Measurements from ENCODE around the gene ODAD4. TPM values are rescaled to one million over a fixed set of nuclear protein-coding genes. Genes with fewer than 3 reads are reported as not detected.

Gene ODAD4
- total RNA-seq, 2 experiments from 2014 or later = 2.2 to 2.7 TPM

DNA sequence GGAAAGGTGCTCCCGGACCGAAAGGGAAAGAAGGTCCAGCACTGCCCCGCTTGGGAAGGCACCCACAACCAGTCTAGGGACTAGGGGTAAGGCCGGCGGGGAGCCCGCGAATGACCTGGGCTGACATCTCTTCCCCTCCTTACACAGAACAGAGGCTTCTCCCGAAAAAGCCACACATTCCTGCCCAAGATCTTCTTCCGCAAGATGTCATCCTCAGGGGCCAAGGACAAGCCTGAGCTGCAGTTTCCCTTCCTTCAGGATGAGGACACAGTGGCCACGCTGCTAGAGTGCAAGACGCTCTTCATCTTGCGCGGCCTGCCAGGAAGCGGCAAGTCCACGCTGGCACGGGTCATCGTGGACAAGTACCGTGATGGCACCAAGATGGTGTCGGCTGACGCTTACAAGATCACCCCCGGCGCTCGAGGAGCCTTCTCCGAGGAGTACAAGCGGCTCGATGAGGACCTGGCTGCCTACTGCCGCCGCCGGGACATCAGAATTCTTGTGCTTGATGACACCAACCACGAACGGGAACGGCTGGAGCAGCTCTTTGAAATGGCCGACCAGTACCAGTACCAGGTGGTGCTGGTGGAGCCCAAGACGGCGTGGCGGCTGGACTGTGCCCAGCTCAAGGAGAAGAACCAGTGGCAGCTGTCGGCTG is 37.6 kb downstream of the ODAD4 start:
- Mint-ChIP-seq H3K27me3 (no peaks in the 10 kb centered on the region), H3K4me3 (peak overlapping the region; percentile 85), H3K27ac (peak overlapping the region; percentile 94), H3K36me3 (ENCODE audit: low read depth) (peaks cover 37% of the 10 kb centered on the region), H3K9me3 (no peaks in the 10 kb centered on the region), H3K4me1 (ENCODE audit: low read depth) (peaks cover 45% of the 10 kb centered on the region)
- POLR2A ChIA-PET = interaction anchor here (1.0 to 4.4 kb wide), 3 partner anchors 37 to 144 kb away, joined by 4 to 81 read pairs (median 19); partner anchors contain the start of genes DHX58, DNAJC7, NKIRAS2 and ODAD4
- intact Hi-C loops (cut with DNase I, micrococcal nuclease) = loop anchor here (2.0 to 5.0 kb wide), 4 partner anchors 49 to 187 kb away; partner anchors contain the start of genes DNAJC7 (in 2 of the 2), KLHL11 (in 1 of the 2) and RAB5C (in 1 of the 2)
- TF ChIP-seq, protein P1, sequence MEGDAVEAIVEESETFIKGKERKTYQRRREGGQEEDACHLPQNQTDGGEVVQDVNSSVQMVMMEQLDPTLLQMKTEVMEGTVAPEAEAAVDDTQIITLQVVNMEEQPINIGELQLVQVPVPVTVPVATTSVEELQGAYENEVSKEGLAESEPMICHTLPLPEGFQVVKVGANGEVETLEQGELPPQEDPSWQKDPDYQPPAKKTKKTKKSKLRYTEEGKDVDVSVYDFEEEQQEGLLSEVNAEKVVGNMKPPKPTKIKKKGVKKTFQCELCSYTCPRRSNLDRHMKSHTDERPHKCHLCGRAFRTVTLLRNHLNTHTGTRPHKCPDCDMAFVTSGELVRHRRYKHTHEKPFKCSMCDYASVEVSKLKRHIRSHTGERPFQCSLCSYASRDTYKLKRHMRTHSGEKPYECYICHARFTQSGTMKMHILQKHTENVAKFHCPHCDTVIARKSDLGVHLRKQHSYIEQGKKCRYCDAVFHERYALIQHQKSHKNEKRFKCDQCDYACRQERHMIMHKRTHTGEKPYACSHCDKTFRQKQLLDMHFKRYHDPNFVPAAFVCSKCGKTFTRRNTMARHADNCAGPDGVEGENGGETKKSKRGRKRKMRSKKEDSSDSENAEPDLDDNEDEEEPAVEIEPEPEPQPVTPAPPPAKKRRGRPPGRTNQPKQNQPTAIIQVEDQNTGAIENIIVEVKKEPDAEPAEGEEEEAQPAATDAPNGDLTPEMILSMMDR (IDR thresholded peaks at IDR 0.05) = no peak
- DNase-seq = peak in 2 of 14 experiments; percentile 16 to 38
- H3K9me3 ChIP-seq (ENCODE audit: control insufficient read depth in 1 of 2, insufficient read depth in 1 of 2, low read length in 2 of 2) = no peaks in the 10 kb centered on the region
- peaks cover 38% of the 10 kb centered on the region for H3K4me1 ChIP-seq (ENCODE audit: insufficient read depth, low read length)
- no peak for ATAC-seq (ENCODE audit: poor library complexity)
- peak overlapping the region in 1 of 2 donors; percentile 65 for H3K27ac ChIP-seq (ENCODE audit: low read depth in 1 of 2, low read length in 2 of 2)
- H3K27me3 ChIP-seq (ENCODE audit: control insufficient read depth in 1 of 2, insufficient read depth in 2 of 2, low read length in 2 of 2) = no peaks in the 10 kb centered on the region
- H3K36me3 ChIP-seq (ENCODE audit: insufficient read depth, low read length) = peaks cover 26% of the 10 kb centered on the region
- CTCF ChIA-PET = interaction anchor here (1.2 kb wide), 1 partner anchor 133 kb away, joined by 3 read pairs; no protein-coding TSS in a partner anchor
- no peak overlapping the region for H3K4me3 ChIP-seq (ENCODE audit: low read length)

DNA sequence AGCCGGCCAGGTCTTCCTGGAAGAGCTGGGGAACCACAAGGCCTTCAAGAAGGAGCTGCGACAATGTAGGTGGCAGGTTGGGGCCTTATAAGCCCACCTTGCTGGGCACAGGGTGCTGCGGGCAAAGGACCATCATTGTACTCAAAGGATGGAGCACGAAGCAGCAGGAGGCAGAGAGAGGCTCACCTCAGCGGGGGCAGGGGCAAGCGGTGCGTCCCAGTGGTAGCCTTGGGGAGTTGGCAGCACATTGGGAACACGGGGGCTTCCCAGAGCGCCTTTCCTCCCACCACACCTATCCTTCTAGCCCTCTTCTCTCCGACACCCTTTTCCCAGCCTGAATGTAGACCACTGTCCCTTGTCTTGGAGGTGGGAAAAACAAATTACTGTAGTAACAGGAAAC is 38.3 kb downstream of the ODAD4 start:
- Mint-ChIP-seq H3K27me3 (no peaks in the 10 kb centered on the region), H3K27ac (peak overlapping the region; percentile 94), H3K9me3 (no peaks in the 10 kb centered on the region), H3K36me3 (ENCODE audit: low read depth) (peaks cover 44% of the 10 kb centered on the region), H3K4me1 (ENCODE audit: low read depth) (peaks cover 45% of the 10 kb centered on the region), H3K4me3 (peak overlapping the region; percentile 85)
- ATAC-seq (ENCODE audit: poor library complexity) = no peak
- intact Hi-C loops (cut with DNase I, micrococcal nuclease) = loop anchor here (5.0 kb wide), 2 partner anchors 49 to 101 kb away; partner anchors contain the start of genes DNAJC7 (in 1 of the 2) and KLHL11 (in 1 of the 2)
- no peak overlapping the region for H3K4me3 ChIP-seq (ENCODE audit: low read length)
- ChIA-PET POLR2A (interaction anchor here (4.4 kb wide), 1 partner anchor 50 kb away, joined by 81 read pairs; the partner anchor contains the start of genes DNAJC7 and NKIRAS2), CTCF (no interaction called here)
- H3K4me1 ChIP-seq (ENCODE audit: insufficient read depth, low read length) = peaks cover 38% of the 10 kb centered on the region
- H3K27ac ChIP-seq (ENCODE audit: low read depth in 1 of 2, low read length in 2 of 2) = no peak overlapping the region
- H3K36me3 ChIP-seq (ENCODE audit: insufficient read depth, low read length) = peaks cover 33% of the 10 kb centered on the region
- H3K9me3 ChIP-seq (ENCODE audit: control insufficient read depth in 1 of 2, insufficient read depth in 1 of 2, low read length in 2 of 2) = no peaks in the 10 kb centered on the region
- TF ChIP-seq, protein P1 (IDR thresholded peaks at IDR 0.05) = no peak
- no peaks in the 10 kb centered on the region for H3K27me3 ChIP-seq (ENCODE audit: control insufficient read depth in 1 of 2, insufficient read depth in 2 of 2, low read length in 2 of 2)
- no peak for DNase-seq

DNA sequence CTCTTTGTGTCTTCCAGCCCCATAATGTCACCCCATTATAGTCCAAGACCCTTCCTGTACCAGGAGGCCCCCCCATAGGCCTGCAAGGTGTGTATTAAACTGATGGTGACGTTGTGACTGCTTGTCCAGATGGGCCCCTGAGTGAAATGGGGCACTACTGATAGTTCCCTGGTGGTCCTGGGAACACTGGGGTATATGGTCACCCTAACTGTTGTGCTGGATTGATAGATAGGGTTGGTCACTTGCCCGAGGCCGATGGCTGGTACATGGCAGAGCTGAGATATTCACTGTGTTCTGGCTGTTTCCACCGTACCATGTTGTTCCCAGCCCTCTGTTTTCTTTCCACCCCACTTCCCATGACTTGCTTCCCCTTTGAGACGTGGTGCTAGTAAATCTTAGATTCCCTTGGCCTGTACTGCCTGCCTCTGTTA is 40.5 kb downstream of the ODAD4 start:
- Histone ChIP-seq H3K27ac (ENCODE audit: low read depth in 1 of 2, low read length in 2 of 2) (no peak overlapping the region), H3K4me3 (ENCODE audit: low read length) (no peak overlapping the region), H3K9me3 (ENCODE audit: control insufficient read depth in 1 of 2, insufficient read depth in 1 of 2, low read length in 2 of 2) (no peaks in the 10 kb centered on the region), H3K36me3 (ENCODE audit: insufficient read depth, low read length) (peaks cover 55% of the 10 kb centered on the region), H3K27me3 (ENCODE audit: control insufficient read depth in 1 of 2, insufficient read depth in 2 of 2, low read length in 2 of 2) (no peaks in the 10 kb centered on the region), H3K4me1 (ENCODE audit: insufficient read depth, low read length) (peaks cover 32% of the 10 kb centered on the region)
- peaks cover 32% of the 10 kb centered on the region for H3K4me1 Mint-ChIP-seq (ENCODE audit: low read depth)
- no peaks in the 10 kb centered on the region for H3K9me3 Mint-ChIP-seq
- intact Hi-C loops (cut with DNase I, micrococcal nuclease) = no loop called here
- no peaks in the 10 kb centered on the region for H3K27me3 Mint-ChIP-seq
- peaks cover 65% of the 10 kb centered on the region for H3K36me3 Mint-ChIP-seq (ENCODE audit: low read depth)
- DNase-seq (no peak), ATAC-seq (ENCODE audit: poor library complexity) (no peak)
- H3K27ac Mint-ChIP-seq = peak overlapping the region; percentile 29
- H3K4me3 Mint-ChIP-seq = no peak overlapping the region
- CTCF ChIA-PET = no interaction called here
- TF ChIP-seq, protein P1 (IDR thresholded peaks at IDR 0.05) = no peak
- POLR2A ChIA-PET = no interaction called here

All from CD4-positive, alpha-beta T cell (primary cell).